Measurements from ENCODE around the gene CACFD1. TPM values are rescaled to one million over a fixed set of nuclear protein-coding genes. Genes with fewer than 3 reads are reported as not detected.

The CACFD1 gene
- total and polyA plus RNA-seq, 3 donors from 2014 or later: 34.7 to 47.9 (median 43.3) TPM

DNA sequence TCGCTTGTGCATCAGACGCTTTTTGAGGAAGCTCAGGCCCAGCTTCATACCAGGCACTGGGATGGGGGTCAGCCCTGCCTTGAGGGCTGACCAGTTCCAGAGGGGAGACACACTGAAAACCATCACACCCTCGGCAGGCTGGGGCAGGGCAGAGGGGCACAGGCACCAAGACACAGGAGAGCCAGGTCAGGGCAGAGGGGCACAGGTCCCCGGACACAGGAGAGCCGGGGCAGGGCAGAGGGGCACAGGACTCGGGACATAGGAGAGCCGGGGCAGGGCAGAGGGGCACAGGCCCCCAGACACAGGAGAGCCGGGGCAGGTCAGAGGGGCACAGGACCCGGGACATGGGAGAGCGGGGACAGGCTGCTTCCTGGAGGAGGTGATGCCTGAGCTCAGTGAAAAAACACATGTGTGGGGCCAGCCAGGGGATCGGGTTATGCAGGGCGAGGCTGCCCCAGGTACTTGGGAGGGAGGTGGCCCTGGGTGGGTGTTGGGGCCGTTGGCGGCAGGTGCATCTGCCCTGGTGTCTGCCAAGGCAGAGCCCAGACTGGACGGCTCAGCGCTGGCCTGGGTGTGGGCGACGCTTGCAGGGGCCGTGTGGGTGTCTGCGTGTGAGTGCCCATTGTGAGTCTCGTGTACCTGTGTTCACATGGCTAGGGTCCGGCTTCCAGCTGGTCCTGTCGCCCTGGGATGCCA is 34.2 kb downstream of the CACFD1 start:
- no peaks in the 10 kb centered on the region for H3K9me3 ChIP-seq
- H3K36me3 ChIP-seq (ENCODE audit: low read depth, missing control alignments): no peaks in the 10 kb centered on the region
- TF ChIP-seq, protein P1, sequence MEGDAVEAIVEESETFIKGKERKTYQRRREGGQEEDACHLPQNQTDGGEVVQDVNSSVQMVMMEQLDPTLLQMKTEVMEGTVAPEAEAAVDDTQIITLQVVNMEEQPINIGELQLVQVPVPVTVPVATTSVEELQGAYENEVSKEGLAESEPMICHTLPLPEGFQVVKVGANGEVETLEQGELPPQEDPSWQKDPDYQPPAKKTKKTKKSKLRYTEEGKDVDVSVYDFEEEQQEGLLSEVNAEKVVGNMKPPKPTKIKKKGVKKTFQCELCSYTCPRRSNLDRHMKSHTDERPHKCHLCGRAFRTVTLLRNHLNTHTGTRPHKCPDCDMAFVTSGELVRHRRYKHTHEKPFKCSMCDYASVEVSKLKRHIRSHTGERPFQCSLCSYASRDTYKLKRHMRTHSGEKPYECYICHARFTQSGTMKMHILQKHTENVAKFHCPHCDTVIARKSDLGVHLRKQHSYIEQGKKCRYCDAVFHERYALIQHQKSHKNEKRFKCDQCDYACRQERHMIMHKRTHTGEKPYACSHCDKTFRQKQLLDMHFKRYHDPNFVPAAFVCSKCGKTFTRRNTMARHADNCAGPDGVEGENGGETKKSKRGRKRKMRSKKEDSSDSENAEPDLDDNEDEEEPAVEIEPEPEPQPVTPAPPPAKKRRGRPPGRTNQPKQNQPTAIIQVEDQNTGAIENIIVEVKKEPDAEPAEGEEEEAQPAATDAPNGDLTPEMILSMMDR (IDR thresholded peaks at IDR 0.05): no peak
- no peak for TF ChIP-seq POLR2A (IDR thresholded peaks at IDR 0.05)
- no peak overlapping the region for H3K4me3 ChIP-seq
- DNase-seq: no peak
- intact Hi-C loops (cut with DNase I; ENCODE audit: low total_unique reads): no loop called here
- 76 to 90% methylated on average over 11 to 19 of the region's 23 CpGs for WGBS, 2 donors
- H3K27me3 ChIP-seq: no peaks in the 10 kb centered on the region
- peak overlapping the region in 1 of 2 donors; percentile 56 for H3K27ac ChIP-seq
- peaks cover 61% of the 10 kb centered on the region for H3K4me1 ChIP-seq

DNA sequence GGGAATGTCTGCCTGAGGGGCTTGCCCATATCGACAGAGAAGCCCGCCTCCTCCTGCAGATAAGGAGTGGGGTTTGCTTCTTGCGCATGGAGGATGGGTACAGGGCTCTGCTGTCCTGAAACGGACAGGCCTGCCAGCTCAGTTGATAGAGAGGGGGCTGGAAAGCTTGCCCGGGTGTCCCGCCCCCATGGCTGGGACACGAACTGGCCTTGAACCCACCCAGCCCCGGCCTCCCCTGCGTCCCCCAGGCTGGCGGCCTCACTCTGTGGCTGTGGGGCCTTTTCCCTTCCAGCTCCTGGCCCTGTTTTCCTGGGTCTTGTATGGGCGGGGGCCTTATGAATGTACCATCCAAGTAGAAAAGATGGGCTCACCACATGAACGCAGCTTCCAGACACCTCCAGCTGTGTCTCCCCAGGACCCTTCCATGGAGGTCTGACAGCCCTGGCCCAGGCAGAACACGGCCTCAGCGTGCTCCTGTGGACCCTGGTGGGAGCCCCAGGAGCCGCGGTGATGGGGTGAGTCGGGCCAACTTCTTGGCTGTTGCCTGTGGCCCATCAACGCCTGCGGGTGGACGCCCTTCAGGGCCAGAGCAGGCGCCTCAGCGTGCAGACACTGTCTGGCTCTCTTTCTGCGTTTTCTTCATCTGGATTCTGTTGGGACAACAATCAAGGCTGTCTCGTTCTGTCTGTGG is 35.0 kb downstream of the CACFD1 start:
- H3K27ac ChIP-seq: peak overlapping the region in 1 of 2 donors; percentile 45
- no peak overlapping the region for H3K4me3 ChIP-seq
- 41 to 51% methylated on average over 18 to 24 of the region's 24 CpGs for WGBS, 2 donors
- no peaks in the 10 kb centered on the region for H3K27me3 ChIP-seq
- H3K36me3 ChIP-seq (ENCODE audit: low read depth, missing control alignments): no peaks in the 10 kb centered on the region
- DNase-seq: no peak
- H3K4me1 ChIP-seq: peaks cover 68% of the 10 kb centered on the region
- H3K9me3 ChIP-seq: no peaks in the 10 kb centered on the region
- intact Hi-C loops (cut with DNase I; ENCODE audit: low total_unique reads): no loop called here
- TF ChIP-seq POLR2A (IDR thresholded peaks at IDR 0.05): no peak
- TF ChIP-seq, protein P1 (IDR thresholded peaks at IDR 0.05): no peak

DNA sequence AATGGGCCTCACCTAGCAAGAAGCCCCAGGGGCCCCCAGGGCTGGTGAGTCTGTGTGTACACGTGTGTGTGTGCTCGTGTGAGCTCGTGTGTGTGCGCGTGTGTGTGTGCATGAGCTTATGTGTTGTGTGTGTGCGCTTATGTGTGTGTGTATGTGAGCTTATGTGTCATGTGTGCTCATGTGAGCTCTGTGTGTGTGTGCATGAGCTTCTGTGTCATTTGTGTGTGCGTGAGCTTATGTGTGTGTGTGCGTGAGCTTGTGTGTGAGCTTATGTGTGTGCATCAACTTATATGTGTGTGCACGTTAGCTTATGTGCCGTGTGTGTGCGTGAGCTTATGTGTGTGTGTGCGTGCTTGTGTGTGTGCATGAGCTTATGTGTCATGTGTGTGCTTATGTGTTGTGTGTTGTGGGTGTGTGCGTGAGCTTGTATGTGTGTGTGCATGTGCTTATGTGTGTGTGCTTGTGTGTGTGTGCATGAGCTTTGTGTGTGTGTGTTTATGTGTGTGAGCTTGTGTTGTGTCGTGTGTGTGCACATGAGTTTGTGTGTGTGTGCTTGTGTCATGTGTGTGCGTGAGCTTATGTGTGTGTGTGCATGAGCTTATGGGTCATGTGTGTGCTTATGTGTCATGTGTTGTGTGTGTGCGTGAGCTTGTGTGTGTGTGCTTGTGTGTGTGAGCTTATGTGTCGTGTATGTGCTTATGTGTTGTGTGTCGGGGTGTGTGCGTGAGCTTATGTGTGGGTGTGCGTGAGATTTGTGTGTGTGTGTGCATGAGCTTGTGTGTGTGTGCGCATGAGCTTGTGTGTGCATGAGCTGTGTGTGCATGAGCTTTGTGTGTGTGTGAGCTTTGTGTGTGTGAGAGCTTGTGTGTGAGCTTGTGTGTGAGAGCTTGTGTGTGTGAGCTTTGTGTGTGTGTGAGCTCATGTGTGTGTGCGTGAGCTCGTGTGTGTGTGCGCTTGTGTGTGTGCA is 35.8 kb downstream of the CACFD1 start:
- H3K27me3 ChIP-seq: no peaks in the 10 kb centered on the region
- no peak for DNase-seq
- H3K27ac ChIP-seq: no peak overlapping the region
- peaks cover 68% of the 10 kb centered on the region for H3K4me1 ChIP-seq
- H3K4me3 ChIP-seq: no peak overlapping the region
- 80 to 88% methylated on average over 24 of the region's 24 CpGs for WGBS, 2 donors
- H3K9me3 ChIP-seq: no peaks in the 10 kb centered on the region
- intact Hi-C loops (cut with DNase I; ENCODE audit: low total_unique reads): no loop called here
- no peaks in the 10 kb centered on the region for H3K36me3 ChIP-seq (ENCODE audit: low read depth, missing control alignments)
- TF ChIP-seq POLR2A (IDR thresholded peaks at IDR 0.05): no peak
- TF ChIP-seq, protein P1 (IDR thresholded peaks at IDR 0.05): no peak

DNA sequence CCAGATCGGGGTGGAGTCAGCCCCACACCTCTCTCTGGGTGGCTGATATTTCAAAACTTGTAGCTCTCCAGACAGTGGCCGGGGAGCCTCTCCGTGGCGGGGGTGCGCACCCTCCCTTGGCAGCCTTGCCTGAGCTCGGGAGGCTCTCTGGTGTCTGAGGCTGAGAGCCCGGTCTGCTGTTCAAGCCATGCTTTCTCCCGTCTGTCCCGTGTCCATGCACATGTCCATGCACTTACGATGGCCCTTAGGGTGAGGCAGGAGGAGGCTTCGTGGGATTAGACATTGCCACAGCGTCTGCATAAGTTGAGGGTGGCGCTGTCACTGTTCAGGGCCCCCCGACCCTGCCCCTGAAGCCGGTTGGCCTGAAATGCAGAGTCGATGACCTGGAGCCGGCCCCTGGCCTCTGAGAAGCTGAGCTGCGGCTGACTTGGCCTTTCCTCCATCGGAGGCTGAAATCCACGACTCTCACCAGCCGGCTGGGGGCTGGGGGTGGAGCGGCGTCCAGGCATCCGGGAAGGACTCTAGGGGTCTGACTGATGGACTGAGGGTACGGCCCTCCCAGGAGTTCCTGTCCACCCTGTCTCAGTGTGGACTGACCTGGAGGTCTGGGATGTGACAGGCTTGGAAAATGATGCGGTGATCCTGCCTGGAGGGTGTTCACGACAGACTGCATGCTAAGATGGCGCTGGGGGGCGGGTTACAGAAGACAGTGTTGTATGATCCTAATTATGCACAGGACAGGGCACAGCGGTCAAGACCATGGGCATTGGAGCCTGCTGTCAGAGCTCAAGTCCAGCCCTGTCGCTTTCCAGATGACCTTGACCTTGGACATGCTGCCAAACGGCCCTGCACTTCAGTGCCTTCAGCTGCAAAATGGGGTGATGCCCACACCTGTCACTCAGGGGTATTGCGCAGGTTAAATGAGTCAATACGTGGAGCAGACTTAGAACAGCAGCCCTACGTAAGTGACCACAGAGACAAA is 37.4 kb downstream of the CACFD1 start:
- peak; percentile 54 for DNase-seq
- H3K4me1 ChIP-seq: peaks cover 57% of the 10 kb centered on the region
- intact Hi-C loops (cut with DNase I; ENCODE audit: low total_unique reads): no loop called here
- 65 to 76% methylated on average over 11 to 35 of the region's 35 CpGs for WGBS, 2 donors
- H3K36me3 ChIP-seq (ENCODE audit: low read depth, missing control alignments): no peaks in the 10 kb centered on the region
- no peaks in the 10 kb centered on the region for H3K27me3 ChIP-seq
- no peaks in the 10 kb centered on the region for H3K9me3 ChIP-seq
- no peak overlapping the region for H3K27ac ChIP-seq
- no peak for TF ChIP-seq POLR2A (IDR thresholded peaks at IDR 0.05)
- TF ChIP-seq, protein P1 (IDR thresholded peaks at IDR 0.05): no peak
- H3K4me3 ChIP-seq: no peak overlapping the region

Measured in testis (tissue), 3 donors.